Ovary (tissue), 9 donors: ENCODE data around the gene LCTL. TPM values are rescaled to one million over a fixed set of nuclear protein-coding genes. Genes with fewer than 3 reads are reported as not detected.

Source experiments
- DNase-seq, 5 donors: peaks; one replicate each; pipeline ENCODE4 v3.0.0-alpha.2; 2019 to 2020
- H3K27ac ChIP-seq, 2 donors: fragments of 200-600 bp; one replicate each; pipeline versions ENCODE4 v1.5.1 to v1.8.0; 2019 to 2022
- H3K27me3 ChIP-seq: fragments of 200-600 bp; one replicate; pipeline ENCODE4 v1.8.0; 2022
- H3K36me3 ChIP-seq: fragments of 200-600 bp; sonication (generic); one replicate; pipeline ENCODE4 v1.5.1; 2019
- H3K4me1 ChIP-seq: one replicate; pipeline ENCODE4 v1.8.1; 2013; ENCODE audit warnings: mild to moderate bottlenecking, moderate library complexity; ENCODE audit not compliant: insufficient read depth
- H3K4me3 ChIP-seq: fragments of 200-600 bp; sonication (generic); one replicate; pipeline ENCODE4 v1.5.1; 2017
- H3K9me3 ChIP-seq, 2 donors: fragments of 200-600 bp in 1 of 2; sonication (generic) in 1 of 2; one replicate each; pipeline versions ENCODE4 v1.5.1 to v1.8.1; 2013 to 2019; ENCODE audit warnings: mild to moderate bottlenecking in 1 of 2, moderate library complexity in 1 of 2
- EP300 ChIP-seq: sonication (generic); formaldehyde crosslinking; IDR thresholded peaks from one replicate; pipeline ENCODE4 v1.6.1; 2017; ENCODE audit warnings: antibody characterized with exemption
- POLR2A ChIP-seq: fragments of 450-650 bp; IDR thresholded peaks from one replicate; pipeline ENCODE4 v1.6.1; 2017; ENCODE audit warnings: antibody characterized with exemption, mild to moderate bottlenecking, moderate library complexity
- WGBS, 3 donors: extraction: QIAGEN DNeasy Blood & Tissue Kit in 1 of 3; methylation state at CpG; one replicate each; pipeline versions ENCODE4 v1.1.5 to v1.1.7; 2013 to 2017; 5-methylcytosine and 5-hydroxymethylcytosine counted together
- intact Hi-C, 4 donors: fragments of 100-400 bp; cut with DNase I; formaldehyde crosslinking; loops; one replicate each; pipeline versions ENCODE4 v1.11.0 to v1.15.1; 2022 to 2023
- polyA plus RNA-seq, 2 donors: library from polyadenylated mRNA; stranded (reverse); fragments of 200-250 nt in 1 of 2; fragments of 350-450 nt in 1 of 2; fragmentation: Illumina TruSeq in 1 of 2; extraction: RNeasy Lipid Tissue Mini Kit (QIAGEN cat#74804) in 1 of 2; gene quantifications; one replicate each; pipeline ENCODE4 v1.2.3, GENCODE V29; 2013 to 2014
- total RNA-seq, 7 donors: library from RNA; depleted of rRNA in 2 of 7; stranded (reverse); fragments of >200 nt in 2 of 7; fragmentation: NEBNext Ultra II Directional in 3 of 7; extraction: Animal tissue kit (Norgen Biotek cat#: 25700) in 3 of 7; gene quantifications; one replicate each; pipeline versions ENCODE4 v1.1.0 to v1.2.4, GENCODE V29; 2016 to 2023
- TF ChIP-seq, protein P1 (sequence below), 3 donors: fragments of 450-650 bp in 2 of 3; fragments of 200-600 bp in 1 of 3; IDR thresholded peaks; one replicate each; pipeline versions ENCODE4 v1.5.1 to v1.8.0; 2016 to 2022; ENCODE audit warnings: antibody characterized with exemption in 3 of 3, mild to moderate bottlenecking in 1 of 3
- donor health status: DM: no; HTN: no; CAD: no; lungs with moderate emphysema.
- donor health status: DM: no; HTN: no; CAD: no.
- donor health status: Bipolar disorder and iron deficiency.
- donor health status: DM: yes; HTN: yes; CAD: no.
- donor health status: DM: no; HTN: no; CAD: no.
- donor health status: DM: yes; HTN: yes; CAD: no.

The LCTL gene
- total and polyA plus RNA-seq, 9 donors, result 0.23 TPM; not detected in 8

GRCh38 chr15:66611257-66612053 lies 45.7 kb upstream of the LCTL start:
- Histone ChIP-seq H3K4me1 (no peaks in the 10 kb centered on the region), H3K4me3 (no peak overlapping the region), H3K9me3 (no peaks in the 10 kb centered on the region), H3K27ac (no peak overlapping the region), H3K36me3 (no peaks in the 10 kb centered on the region), H3K27me3 (no peaks in the 10 kb centered on the region)
- no peak for TF ChIP-seq POLR2A
- TF ChIP-seq, protein P1, sequence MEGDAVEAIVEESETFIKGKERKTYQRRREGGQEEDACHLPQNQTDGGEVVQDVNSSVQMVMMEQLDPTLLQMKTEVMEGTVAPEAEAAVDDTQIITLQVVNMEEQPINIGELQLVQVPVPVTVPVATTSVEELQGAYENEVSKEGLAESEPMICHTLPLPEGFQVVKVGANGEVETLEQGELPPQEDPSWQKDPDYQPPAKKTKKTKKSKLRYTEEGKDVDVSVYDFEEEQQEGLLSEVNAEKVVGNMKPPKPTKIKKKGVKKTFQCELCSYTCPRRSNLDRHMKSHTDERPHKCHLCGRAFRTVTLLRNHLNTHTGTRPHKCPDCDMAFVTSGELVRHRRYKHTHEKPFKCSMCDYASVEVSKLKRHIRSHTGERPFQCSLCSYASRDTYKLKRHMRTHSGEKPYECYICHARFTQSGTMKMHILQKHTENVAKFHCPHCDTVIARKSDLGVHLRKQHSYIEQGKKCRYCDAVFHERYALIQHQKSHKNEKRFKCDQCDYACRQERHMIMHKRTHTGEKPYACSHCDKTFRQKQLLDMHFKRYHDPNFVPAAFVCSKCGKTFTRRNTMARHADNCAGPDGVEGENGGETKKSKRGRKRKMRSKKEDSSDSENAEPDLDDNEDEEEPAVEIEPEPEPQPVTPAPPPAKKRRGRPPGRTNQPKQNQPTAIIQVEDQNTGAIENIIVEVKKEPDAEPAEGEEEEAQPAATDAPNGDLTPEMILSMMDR (IDR thresholded peaks at IDR 0.05), result no peak
- TF ChIP-seq EP300, result no peak
- 74 to 82% (median 76%) methylated on average over 13 of the region's 13 CpGs for WGBS, 3 donors
- no peak for DNase-seq
- intact Hi-C loops, result loop anchor here in 1 of 4 donors (5.0 to 10.0 kb wide), 2 partner anchors 93 to 161 kb away; partner anchors contain the start of gene SMAD6

DNA sequence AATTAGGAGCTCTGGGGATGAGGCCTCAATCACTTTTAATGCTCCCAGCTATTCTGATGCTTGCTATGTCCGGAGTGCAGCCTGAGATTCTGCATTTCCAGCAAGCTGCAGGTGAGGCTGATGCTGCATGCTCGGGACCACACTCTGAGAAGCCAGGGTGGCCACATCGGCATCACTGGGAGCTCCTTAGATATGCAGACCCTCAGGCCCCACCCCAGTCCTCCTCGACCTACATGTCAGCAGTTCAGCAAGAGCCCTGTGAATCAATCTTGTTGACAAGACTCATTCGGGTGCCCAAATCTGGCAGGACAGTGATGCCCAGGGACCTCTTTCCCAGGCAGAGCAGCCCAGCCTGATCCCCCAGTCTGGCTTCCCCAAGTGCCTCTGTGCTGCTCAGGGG lies 44.1 kb upstream of the LCTL start:
- Histone ChIP-seq H3K9me3 (no peaks in the 10 kb centered on the region), H3K4me3 (no peak overlapping the region), H3K27me3 (no peaks in the 10 kb centered on the region), H3K4me1 (no peaks in the 10 kb centered on the region), H3K36me3 (no peaks in the 10 kb centered on the region), H3K27ac (no peak overlapping the region)
- WGBS, 3 donors, result 78 to 93% (median 87%) methylated on average over 5 of the region's 5 CpGs
- no peak for DNase-seq
- intact Hi-C loops, result loop anchor here in 1 of 4 donors (5.0 to 10.0 kb wide), 2 partner anchors 95 to 162 kb away; partner anchors contain the start of gene SMAD6
- no peak for TF ChIP-seq EP300
- TF ChIP-seq POLR2A, result no peak
- TF ChIP-seq, protein P1 (IDR thresholded peaks at IDR 0.05), result no peak

GRCh38 chr15:66608881-66609280 lies 43.1 kb upstream of the LCTL start:
- no peaks in the 10 kb centered on the region for H3K36me3 ChIP-seq
- DNase-seq, result no peak
- H3K4me1 ChIP-seq, result no peaks in the 10 kb centered on the region
- H3K27me3 ChIP-seq, result no peaks in the 10 kb centered on the region
- no peaks in the 10 kb centered on the region for H3K9me3 ChIP-seq
- intact Hi-C loops, result no loop called here
- 91 to 95% (median 95%) methylated on average over 2 of the region's 2 CpGs for WGBS, 3 donors
- H3K27ac ChIP-seq, result no peak overlapping the region
- no peak for TF ChIP-seq POLR2A
- no peak for TF ChIP-seq EP300
- H3K4me3 ChIP-seq, result no peak overlapping the region

- DNase-seq, result no peak
- Histone ChIP-seq H3K27me3 (no peaks in the 10 kb centered on the region), H3K27ac (no peak overlapping the region), H3K4me3 (no peak overlapping the region), H3K4me1 (no peaks in the 10 kb centered on the region), H3K9me3 (no peaks in the 10 kb centered on the region), H3K36me3 (no peaks in the 10 kb centered on the region)
- WGBS, 3 donors, result 87 to 88% (median 88%) methylated on average over 3 of the region's 3 CpGs
- TF ChIP-seq EP300 (no peak), POLR2A (no peak)
- TF ChIP-seq, protein P1 (IDR thresholded peaks at IDR 0.05), result no peak
- intact Hi-C loops, result no loop called here
Measured at GRCh38 chr15:66608159-66608558, 42.4 kb upstream of the LCTL start.
